Peyer's patch (tissue), 4 donors: ENCODE data around the gene ZFP36L2.

Source experiments
- POLR2A ChIP-seq, 2 donors: fragments of 450-650 bp; IDR thresholded peaks; one replicate each; pipeline ENCODE4 v1.5.1; 2017; ENCODE audit warnings: antibody characterized with exemption in 2 of 2, mild to moderate bottlenecking in 2 of 2, moderate library complexity in 2 of 2
- TF ChIP-seq, protein P1 (sequence below), 6 experiments: fragments of 450-650 bp in 4 of 6; fragments of 200-600 bp in 2 of 6; sonication (generic) in 1 of 6; IDR thresholded peaks; one replicate each; pipeline ENCODE4 v1.5.1; 2017 to 2019; ENCODE audit warnings: antibody characterized with exemption in 6 of 6, mild to moderate bottlenecking in 3 of 6, moderate library complexity in 1 of 6

DNA sequence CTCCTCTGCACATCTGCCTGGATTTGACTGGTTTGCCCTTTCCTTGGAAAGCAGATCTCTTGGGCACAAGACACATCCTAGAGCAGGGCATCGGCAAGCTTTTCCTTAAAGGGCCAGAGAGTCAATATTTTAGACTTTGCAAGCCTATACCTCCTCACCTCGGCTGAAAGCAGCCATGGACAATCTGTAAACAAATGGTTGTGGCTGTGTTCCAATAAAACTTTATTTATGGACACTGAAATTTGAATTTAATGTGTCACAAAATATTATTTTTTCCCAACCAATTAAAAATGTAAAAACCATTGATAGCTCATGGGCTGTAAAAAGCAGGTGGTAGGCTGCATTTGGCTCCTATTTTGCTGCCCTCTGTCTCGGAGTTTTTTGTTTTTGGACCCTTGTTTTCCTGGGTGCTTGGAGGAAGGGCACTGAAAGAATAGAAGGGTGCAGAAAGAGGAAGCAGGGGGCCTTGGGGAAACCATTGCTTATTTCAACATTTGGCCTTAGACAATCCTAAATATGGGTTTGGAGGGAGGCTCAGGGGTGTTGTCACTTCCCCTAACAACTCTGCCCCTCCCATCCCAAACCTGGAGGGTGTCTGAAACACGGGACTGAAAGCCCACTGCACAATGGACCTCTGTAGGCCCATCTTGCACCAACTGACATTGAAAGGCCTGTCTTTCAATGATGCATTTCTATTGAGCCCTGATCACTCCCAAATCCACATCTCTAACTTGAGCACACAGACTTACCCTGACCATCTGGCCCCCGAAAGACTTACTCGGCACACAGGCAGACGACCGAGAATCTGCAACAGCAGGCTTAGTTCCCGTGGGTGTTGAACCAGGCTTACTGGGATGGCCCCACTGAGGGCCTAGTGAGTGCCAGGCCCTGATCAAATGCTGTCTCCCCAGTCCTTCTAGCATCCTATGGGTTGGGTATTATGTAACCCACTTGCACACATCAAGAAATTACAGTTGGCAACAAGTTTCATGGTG is 7.1 kb upstream of the ZFP36L2 start:
- TF ChIP-seq, protein P1, sequence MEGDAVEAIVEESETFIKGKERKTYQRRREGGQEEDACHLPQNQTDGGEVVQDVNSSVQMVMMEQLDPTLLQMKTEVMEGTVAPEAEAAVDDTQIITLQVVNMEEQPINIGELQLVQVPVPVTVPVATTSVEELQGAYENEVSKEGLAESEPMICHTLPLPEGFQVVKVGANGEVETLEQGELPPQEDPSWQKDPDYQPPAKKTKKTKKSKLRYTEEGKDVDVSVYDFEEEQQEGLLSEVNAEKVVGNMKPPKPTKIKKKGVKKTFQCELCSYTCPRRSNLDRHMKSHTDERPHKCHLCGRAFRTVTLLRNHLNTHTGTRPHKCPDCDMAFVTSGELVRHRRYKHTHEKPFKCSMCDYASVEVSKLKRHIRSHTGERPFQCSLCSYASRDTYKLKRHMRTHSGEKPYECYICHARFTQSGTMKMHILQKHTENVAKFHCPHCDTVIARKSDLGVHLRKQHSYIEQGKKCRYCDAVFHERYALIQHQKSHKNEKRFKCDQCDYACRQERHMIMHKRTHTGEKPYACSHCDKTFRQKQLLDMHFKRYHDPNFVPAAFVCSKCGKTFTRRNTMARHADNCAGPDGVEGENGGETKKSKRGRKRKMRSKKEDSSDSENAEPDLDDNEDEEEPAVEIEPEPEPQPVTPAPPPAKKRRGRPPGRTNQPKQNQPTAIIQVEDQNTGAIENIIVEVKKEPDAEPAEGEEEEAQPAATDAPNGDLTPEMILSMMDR (IDR thresholded peaks at IDR 0.05): no peak
- no peak for TF ChIP-seq POLR2A (IDR thresholded peaks at IDR 0.05)
